Right lobe of liver (tissue), 4 donors: ENCODE measurements around the gene TNIP3.
"Not testable (repeated sequence)": the region's sequence is repeated elsewhere in the genome, so short reads cannot be mapped to it uniquely, and the experiment has no call there.

ENCODE experiments used
- POLR2A ChIP-seq: fragments of 450-650 bp; IDR thresholded peaks from one replicate; pipeline ENCODE4 v1.6.1; 2017; ENCODE audit warnings: antibody characterized with exemption, mild to moderate bottlenecking
- TF ChIP-seq, protein P1 (sequence below), 4 donors: fragments of 200-600 bp in 3 of 4; fragments of 450-650 bp in 1 of 4; IDR thresholded peaks; one replicate each; pipeline versions ENCODE4 v1.5.1 to v1.8.0; 2016 to 2022; ENCODE audit warnings: antibody characterized with exemption in 4 of 4, mild to moderate bottlenecking in 2 of 4
- donor health status: DM: no; HTN: no; CAD: no.
- donor health status: DM: no; HTN: no; CAD: no.
- donor health status: DM: no; HTN: yes; CAD: no.

DNA sequence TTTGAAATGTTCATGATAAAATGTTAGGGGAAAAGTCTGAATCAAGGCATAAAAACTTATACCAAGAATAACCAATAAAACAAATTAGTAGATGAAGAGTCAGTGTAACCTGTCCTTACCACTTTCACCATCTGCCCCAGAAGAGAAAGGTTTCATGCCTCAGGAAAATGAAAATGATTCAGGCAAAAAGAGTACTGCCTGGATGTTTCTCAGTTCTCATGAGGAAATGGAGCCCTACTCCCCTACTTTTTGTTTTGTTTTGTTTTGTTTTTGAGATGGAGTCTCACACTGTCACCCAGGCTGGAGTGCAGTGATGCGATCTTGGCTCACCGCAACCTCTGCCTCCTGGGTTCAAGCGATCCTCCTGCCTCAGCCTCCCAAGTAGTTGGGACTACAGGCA, 7.4 kb upstream of the TNIP3 start:
- TF ChIP-seq, protein P1, sequence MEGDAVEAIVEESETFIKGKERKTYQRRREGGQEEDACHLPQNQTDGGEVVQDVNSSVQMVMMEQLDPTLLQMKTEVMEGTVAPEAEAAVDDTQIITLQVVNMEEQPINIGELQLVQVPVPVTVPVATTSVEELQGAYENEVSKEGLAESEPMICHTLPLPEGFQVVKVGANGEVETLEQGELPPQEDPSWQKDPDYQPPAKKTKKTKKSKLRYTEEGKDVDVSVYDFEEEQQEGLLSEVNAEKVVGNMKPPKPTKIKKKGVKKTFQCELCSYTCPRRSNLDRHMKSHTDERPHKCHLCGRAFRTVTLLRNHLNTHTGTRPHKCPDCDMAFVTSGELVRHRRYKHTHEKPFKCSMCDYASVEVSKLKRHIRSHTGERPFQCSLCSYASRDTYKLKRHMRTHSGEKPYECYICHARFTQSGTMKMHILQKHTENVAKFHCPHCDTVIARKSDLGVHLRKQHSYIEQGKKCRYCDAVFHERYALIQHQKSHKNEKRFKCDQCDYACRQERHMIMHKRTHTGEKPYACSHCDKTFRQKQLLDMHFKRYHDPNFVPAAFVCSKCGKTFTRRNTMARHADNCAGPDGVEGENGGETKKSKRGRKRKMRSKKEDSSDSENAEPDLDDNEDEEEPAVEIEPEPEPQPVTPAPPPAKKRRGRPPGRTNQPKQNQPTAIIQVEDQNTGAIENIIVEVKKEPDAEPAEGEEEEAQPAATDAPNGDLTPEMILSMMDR (IDR thresholded peaks at IDR 0.05) = not testable (repeated sequence)
- TF ChIP-seq POLR2A = not testable (repeated sequence)
